GM19395 (cell line): ENCODE measurements around the gene BCKDHA.
"Not testable (repeated sequence)": the region's sequence is repeated elsewhere in the genome, so short reads cannot be mapped to it uniquely, and the experiment has no call there.

ENCODE experiments used
- ATAC-seq: cut with Tn5 transposase; IDR thresholded peaks from one replicate; pipeline ENCODE4 v1.9.1; 2021; ENCODE audit warnings: mild to moderate bottlenecking, moderate library complexity; ENCODE audit not compliant: unreplicated experiment

Gene BCKDHA

DNA sequence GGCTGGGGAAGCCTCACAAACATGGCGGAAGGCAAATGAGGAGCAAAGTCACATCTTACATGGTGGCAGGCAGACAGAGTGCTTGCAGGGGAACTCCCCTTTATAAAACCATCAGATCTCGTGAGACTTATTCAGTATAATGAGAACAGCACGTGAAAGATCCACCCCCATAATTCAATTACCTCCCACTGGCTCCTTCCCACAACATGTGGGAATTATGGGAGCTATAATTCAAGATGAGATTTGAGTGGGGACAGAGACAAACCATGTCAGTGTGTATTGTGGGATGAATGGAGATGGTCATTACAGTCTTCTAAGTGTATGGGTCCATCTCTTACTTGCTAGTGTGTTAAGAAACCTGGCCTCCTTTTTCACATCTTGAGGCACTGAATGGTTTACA, 4.4 kb downstream of the BCKDHA start:
- no peak for ATAC-seq

DNA sequence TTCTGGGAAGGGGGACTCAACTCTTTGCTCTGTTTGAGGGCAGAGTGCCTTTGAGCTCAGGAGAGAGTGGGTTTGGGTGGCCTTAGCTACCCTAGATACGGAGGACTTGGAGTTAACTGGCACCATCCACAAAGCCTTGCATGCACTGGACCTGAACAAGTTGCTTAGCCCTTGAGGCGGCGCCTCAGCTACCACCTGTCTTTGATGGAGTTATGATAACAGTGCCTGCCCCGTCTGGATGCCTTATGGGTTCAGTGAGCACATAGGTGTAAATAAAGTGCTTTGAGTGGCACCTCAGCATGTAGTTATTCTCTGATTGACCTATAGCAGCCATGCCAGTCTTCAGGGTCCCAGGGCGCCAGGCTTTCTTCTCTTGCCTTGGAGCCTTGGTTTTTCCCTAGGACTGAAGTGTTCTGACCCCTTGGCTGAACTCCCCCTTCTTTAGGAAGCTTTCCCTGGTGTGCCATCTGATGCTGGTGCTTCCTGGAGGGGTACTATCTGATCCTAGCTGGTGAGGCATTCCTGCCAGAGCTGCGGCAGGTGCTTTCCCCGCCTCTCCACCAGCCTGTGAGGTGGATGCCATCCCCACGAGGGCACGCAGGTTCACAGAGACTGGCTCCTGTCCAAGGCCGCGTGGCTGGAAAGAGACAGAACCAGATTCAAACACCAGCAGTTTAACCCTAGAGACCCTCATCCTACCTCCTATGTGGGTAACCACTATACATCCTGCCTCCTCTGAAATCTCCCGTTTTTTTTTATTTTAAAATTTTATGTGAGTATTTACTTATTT, 5.8 kb downstream of the BCKDHA start:
- no peak for ATAC-seq

DNA sequence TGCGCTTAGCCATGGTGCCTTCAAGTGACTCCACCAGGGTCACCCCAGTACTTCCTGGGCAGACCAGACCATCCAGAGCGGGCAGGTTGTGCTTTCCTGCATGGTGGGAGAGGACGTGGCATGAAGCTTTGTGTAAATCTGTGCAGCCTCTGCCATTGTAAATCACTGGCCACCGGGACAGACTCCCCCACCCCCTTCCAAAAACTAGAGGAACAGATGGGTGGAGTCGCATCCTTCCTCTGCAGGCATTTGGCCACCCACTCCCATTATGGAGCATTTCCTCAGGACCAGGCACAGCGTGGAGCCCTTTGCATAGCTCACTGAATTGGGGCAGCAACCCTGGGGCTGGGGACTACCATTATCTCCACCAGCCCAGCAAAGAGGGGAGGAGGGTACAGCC, 8.2 kb downstream of the BCKDHA start:
- ATAC-seq: no peak

DNA sequence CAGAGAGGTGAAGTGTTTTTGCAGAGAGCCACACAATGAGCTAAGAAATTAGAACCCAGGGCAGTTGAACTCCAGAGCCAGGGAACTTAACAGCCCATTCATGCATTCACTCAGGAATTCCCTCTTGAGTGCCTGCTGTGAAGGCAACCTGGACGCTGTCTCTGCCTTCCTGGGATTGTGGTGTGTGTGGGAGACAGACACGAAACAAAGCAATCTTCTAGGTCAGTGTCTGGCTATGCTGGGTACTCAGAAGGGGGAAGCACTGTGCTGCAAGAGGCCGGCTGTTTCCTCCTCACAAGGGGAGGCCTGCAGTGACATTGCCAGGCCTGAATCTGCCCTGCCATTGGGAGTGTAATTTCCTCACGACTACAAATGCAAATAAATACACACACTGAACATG, 9.7 kb downstream of the BCKDHA start:
- no peak for ATAC-seq

DNA sequence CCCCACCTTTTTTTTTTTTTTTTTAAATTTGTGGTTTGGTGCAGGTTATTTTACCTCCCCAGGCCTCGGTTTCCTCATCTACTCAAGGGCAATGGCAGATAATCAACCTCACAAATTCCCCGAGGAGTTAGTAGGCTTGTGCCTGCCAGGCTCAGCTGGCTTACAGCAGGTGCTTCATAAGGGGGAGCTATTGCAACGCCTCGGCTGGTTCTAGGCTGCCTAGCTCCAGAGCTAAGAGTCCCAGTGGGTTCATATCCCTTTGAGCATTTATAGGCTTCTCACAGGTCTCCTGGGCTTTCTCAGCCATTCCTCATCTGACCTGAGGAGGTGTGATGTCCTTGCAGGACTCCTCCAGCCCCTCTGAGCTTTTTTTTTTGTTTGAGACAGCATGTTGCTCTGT, 10.6 kb downstream of the BCKDHA start:
- ATAC-seq: no peak

DNA sequence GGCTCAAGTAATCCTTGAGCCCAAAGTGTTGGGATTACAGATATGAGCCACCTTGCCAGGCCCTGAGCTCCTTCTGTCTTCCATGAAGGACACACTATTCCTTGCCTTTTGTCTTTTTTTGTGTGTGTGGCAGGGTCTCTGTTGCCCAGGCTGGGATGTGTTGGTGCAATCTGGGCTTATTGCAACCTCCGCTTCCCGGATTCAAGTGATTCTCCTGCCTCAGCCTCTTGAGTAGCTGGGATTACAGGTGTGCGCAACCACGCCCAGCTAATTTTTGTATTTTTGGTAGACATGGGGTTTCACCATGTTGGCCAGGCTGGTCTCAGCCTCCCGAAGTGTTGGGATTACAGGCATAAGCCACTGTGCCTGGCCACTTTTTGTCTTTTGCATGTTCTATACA, 11.2 kb downstream of the BCKDHA start:
- ATAC-seq: not testable (repeated sequence)

DNA sequence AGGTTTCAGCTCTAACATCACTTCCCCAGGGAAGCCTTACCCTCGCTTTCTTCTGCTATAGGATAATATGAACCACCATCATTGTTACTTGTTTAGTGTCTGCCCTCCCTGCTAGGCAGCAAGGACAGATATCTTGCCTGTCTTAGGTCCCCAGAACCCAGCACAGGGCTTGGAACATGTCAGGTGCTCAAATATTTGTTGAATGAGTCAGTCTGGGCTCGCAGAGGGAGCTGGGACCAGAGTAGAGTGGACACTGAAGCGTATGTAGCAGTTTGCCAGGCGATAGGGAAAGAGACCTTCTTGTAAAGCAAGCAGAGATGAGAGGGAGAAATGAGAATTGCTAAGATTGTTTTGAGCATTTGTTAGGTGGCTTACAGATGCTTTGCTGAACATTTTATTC, 11.7 kb downstream of the BCKDHA start:
- no peak for ATAC-seq

DNA sequence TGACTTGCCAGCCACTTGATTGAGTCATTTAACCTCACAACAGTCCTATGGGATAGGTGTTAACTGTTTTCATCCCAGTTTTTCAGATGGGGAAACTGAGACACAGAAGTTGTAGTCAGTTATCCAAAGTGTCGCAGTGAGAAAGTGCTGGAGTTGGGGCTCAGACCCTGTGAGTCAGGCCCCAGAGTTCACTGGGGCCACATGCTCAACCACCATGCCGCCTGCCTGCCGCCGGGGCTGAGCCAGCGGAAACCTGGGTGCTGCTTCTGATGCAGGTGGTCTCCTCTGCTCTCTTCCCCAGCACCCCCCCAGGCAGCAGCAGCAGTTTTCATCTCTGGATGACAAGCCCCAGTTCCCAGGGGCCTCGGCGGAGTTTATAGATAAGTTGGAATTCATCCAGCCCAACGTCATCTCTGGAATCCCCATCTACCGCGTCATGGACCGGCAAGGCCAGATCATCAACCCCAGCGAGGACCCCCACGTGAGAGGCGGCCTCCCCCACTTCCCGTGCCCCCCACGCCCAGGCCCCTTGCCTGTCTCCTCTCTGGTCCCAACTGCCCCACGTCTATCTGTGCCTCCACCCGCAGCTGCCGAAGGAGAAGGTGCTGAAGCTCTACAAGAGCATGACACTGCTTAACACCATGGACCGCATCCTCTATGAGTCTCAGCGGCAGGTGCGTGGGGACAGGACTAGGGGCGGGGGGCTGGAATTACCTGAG, 12.9 kb downstream of the BCKDHA start:
- ATAC-seq: no peak

DNA sequence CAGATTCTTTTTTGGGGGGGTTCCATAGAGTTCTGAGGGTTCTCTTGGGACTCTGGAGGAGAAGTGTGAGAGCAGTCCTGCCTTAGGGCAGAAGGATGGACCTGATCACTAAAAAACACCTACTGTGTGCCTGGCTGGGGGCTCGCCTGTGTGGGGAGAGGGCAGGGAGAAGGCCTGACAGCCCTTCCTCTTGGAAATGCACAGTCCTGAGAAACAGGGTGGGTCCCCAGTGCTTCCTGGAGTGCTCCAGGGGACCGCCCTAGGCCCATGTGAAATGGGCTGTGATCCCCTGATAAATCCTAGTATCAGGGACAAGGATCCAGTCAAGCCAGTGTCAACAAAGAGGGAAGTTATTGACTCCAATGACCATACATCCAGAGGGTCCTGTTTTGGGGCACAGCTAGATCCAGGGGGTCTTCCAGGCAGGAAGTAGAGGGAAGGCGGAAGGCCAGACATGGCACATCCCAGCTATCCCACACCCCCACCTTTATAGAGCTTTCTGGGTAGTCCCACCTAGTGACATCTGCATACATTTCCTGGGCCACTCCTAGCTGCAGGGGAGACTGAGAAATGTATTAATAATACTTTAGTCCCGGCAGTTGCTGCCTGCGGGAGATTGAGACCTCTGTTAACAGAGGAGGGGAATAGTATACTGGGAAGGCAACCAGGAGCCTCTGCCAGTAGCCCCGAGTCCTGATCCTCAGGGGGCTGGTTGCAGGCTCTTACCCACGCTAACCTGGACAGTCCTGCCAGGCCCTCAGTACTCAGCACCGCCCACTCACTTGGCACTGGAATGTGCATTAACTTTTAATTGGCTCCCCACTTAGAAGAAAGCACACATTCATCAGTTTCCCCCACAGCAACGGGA, 13.7 kb downstream of the BCKDHA start:
- ATAC-seq: no peak

DNA sequence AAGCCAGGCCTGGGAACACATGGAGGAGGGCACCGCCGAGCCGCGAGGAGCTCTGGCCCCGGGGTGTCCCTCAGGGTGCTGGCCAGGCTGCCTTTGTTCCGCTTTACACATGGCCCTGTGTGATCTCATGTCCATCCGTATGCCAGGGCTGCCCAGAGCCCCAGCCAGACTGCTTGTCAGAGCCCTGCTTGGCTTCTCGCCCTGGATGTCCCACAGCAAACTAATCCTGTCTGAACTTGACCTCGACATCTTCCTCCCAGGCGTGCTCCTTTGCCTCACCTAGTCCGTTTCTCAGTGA, 14.3 kb downstream of the BCKDHA start:
- no peak for ATAC-seq

DNA sequence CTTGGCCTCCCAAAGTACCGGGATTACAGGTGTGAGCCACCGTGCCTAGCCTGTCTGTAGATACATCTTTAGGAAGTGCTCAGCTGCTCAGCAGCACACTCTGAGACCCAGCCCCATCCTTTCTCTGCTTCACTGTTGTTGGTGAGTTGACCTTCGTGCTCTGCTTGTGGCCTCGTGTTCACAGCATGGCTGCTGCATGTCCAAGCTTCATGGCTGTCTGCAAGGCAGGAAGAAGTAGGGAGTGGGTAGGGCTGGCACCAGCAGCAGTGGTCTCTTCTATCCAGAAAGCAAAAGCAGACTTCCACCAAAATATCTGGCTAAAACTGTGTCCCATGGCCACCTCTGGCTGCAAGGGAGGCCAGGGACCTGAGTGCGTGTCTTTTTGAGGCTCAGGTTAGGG, 15.3 kb downstream of the BCKDHA start:
- no peak for ATAC-seq

DNA sequence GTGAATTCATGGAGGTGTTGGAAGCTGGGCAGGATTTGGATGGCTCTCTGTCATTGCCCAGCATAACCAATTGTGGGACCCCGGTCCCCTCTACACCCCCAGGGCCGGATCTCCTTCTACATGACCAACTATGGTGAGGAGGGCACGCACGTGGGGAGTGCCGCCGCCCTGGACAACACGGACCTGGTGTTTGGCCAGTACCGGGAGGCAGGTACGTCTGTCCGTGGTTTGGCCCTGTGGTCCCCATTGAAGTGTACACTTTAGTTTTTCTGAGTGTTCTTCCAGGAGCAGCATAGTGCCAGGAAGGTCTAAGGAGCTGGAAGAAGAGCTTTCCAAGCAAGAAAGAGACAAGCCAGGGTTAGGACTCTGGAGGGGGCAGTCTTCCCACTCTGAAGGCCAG, 16.3 kb downstream of the BCKDHA start:
- no peak for ATAC-seq

DNA sequence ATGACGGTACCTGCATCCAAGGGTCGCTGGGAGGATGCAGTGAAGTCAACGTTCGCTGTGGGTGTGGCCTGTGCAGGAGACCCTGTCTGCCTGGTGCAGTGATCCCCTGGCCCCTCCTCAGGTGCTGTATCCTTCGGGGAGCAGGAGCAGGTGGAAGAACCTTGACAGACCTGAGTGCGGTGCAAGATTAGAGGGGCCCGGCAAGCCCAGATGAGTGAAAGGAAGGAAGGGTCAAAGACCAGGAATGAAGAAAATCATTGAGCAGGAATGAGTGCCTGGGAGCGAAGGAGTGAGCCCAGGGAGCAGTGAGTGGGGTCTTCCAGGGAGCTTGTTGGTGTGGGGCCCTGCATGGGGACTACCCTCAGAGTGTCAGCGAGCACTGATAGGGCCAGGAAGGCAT, 16.8 kb downstream of the BCKDHA start:
- no peak for ATAC-seq

DNA sequence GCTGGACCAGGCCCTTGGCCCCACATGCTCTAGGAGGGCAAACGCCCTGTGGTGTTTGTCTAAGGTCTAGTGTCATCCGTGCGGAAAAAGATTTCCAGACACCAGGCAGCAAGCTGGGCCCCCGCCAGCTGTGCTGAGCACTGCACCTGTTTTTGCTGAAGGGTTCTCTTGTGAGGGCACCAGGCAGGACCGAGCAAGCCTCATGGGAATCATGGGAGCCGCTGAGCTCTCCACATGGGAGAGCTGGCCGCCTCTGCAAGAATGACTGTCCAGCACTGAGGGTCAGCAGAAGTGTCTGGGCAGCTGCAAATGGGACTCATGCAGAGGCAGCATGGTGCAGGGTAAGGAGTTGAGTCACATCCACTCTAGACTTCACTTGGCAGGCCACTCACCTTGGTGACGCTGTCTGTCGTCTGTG, 17.5 kb downstream of the BCKDHA start:
- no peak for ATAC-seq

DNA sequence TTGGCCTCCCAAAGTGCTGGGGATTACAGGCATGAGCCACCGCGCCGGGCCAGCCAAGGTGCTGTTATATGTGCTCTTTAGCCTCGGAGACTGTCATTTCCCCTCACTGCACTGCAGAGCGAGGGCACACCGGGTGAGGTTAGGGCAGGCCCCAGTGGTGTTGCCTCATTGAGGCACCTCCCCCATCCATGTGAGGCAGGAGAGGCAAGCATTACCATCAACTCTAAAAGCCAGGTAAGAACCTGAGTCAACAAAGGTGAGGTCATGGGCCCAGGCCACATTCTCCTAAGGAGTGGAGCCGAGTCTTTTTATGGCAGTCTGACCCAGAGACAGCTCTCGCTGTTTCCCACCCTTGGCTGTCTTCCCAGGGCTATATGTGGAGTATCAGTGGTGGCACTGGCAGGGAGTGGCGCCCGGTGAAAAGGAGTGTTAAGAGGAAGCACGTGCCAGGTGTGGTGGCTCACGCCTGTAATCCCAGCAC, 18.6 kb downstream of the BCKDHA start:
- ATAC-seq: no peak

DNA sequence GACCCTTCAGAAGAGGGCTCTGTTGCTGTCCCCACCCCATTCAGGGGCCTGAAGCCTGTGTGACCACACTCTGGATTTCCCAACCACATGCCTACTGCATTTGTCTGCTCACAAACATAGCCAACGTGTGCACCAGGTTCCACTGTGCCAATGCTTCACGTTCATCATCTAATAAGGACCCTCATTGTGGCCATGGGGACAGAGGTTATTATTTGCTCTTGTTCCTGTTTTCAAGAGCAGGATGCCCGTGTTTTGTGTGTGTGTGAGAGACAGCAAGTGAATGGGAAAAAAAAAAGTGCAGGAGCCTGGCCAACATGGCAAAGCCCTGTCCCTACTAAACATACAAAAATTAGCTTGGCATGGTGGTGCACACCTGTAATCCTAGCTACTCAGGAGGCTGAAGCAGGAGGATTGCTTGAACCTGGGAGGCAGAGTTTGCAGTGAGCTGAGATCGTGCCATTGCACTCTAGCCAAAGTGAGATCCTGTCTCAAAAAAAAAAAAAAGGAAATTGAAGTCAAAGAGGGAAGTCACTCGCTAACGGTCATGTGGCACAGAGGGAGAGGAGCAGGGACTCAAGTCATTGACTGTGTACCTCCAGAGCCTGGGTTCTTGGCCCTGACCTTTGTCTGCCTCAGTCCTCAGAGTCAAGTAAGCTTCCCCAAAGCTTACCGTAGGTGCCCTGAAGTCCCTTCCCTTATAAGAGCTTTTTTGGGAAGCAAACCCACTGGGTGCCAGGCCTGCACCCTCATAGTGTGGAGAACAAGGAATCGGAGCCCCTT, 22.7 kb downstream of the BCKDHA start:
- no peak for ATAC-seq

DNA sequence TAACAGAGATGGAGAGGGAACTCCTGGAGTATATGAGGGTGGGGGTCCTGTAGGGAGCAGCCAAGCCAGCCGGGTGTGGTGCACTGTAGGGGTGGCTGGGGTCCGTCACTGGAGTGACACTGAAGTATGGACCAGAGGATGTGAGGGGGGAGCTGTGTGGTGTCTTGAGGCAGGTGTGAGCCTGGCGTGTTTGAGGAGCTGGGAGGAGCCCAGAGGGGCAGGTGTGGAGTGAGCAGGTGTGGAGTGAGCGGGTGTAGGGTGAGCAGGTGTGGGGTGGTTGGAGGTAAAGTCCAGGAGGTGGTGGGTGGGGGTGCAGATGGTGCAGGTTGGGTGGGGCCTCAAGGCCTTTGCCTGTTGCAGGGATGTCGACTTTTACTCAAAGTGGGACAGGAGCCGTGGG, 23.7 kb downstream of the BCKDHA start:
- ATAC-seq: no peak

DNA sequence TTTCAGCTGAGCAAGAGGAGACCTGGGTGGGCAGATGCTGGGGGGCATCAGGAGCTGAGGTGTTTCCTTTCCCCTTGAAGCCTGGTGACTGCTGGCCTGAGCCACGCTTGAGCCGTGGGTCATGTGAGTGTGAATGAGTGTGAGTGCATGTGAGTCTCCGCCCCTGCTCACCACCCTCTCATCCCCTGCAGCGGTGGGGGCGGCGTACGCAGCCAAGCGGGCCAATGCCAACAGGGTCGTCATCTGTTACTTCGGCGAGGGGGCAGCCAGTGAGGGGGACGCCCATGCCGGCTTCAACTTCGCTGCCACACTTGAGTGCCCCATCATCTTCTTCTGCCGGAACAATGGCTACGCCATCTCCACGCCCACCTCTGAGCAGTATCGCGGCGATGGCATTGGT, 24.4 kb downstream of the BCKDHA start:
- ATAC-seq: no peak

DNA sequence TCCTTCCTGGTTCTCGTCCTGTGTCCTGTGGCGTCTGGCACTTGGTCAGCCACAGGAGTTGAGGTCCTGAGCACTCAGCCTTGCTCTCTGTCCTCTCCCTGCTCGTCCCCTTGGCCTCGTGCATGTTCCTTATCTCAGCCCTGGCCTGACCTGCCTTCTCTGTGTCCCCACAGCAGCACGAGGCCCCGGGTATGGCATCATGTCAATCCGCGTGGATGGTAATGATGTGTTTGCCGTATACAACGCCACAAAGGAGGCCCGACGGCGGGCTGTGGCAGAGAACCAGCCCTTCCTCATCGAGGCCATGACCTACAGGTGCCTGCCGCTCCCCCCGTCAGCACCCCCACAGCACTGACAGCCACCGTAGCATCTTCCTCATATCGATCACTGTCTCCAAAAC, 24.8 kb downstream of the BCKDHA start:
- no peak for ATAC-seq

DNA sequence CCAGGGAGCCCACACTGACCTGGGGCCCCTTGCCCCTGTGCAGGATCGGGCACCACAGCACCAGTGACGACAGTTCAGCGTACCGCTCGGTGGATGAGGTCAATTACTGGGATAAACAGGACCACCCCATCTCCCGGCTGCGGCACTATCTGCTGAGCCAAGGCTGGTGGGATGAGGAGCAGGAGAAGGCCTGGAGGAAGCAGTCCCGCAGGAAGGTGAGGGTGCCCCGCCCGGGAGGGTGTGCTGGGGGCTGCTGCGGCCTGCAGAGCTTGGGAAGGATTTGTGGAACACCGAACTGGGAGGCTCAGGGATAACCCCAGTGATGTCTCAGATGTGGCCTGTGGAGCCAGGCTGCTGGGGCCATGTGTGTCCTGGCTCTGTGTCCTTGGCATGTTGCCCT, 25.3 kb downstream of the BCKDHA start:
- no peak for ATAC-seq
